ENCODE data around the gene LRRK1. TPM values are rescaled to one million over a fixed set of nuclear protein-coding genes. Genes with fewer than 3 reads are reported as not detected.

The LRRK1 gene
- total RNA-seq, 1 donor from 2014 or later, result 21.1 TPM

DNA sequence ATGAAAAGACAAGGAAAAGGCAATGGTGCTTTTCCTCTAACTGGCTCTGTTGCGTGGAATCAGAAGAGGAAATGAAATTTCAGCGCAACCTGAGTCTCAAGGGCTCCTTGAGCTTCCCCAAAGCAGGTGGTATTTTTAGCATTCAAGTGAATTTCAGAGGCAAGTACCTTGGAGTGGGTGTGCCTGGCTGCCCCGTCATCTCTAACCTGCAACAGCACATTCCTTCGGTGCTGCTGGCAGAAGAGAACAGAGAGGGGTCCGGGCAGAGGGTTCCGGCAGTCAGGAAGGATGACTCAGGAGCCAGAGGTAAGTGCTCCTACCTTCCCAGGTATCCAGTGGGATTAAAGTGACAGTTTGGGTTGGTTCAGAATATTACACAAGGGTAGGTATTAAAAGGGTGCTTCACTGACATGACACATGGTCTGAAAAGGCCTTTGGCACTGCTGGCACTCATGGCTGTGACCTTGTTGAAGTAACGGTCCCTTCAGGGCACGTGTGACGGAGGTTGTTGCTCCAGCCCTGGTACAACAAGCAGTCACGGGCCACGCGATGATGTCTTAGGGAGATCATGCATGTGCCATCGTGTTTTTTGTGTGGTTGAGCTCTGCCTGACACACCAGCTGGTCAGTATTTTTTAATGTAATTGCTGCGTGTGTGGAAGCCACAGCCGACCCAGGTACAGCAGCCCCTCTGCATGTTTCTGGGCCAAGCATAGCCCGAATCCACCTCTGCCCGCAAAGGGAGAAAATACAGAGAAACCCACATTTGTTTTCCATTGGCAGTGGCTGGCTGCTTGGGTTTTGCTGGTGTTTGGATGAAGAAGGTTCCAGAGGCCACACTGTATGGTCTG is 75.7 kb downstream of the LRRK1 start:
- peak; percentile 67 to 69 for DNase-seq (ENCODE audit: extremely low spot score in 2 of 2)
- TF ChIP-seq, protein P1, sequence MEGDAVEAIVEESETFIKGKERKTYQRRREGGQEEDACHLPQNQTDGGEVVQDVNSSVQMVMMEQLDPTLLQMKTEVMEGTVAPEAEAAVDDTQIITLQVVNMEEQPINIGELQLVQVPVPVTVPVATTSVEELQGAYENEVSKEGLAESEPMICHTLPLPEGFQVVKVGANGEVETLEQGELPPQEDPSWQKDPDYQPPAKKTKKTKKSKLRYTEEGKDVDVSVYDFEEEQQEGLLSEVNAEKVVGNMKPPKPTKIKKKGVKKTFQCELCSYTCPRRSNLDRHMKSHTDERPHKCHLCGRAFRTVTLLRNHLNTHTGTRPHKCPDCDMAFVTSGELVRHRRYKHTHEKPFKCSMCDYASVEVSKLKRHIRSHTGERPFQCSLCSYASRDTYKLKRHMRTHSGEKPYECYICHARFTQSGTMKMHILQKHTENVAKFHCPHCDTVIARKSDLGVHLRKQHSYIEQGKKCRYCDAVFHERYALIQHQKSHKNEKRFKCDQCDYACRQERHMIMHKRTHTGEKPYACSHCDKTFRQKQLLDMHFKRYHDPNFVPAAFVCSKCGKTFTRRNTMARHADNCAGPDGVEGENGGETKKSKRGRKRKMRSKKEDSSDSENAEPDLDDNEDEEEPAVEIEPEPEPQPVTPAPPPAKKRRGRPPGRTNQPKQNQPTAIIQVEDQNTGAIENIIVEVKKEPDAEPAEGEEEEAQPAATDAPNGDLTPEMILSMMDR (IDR thresholded peaks at IDR 0.05), result no peak
- TF ChIP-seq POLR2A (IDR thresholded peaks at IDR 0.05) (no peak), POLR2AphosphoS5 (IDR thresholded peaks at IDR 0.05; ENCODE audit: insufficient read depth in 1 of 2, low read depth in 1 of 2) (no peak)
- Histone ChIP-seq H3K4me1 (peaks cover 9% of the 10 kb centered on the region), H3K4me3 (no peak overlapping the region), H3K36me3 (no peaks in the 10 kb centered on the region), H3K9me3 (no peaks in the 10 kb centered on the region), H3K27me3 (no peaks in the 10 kb centered on the region), H3K27ac (no peak overlapping the region)
- intact Hi-C loops (cut with DNase I), result no loop called here

DNA sequence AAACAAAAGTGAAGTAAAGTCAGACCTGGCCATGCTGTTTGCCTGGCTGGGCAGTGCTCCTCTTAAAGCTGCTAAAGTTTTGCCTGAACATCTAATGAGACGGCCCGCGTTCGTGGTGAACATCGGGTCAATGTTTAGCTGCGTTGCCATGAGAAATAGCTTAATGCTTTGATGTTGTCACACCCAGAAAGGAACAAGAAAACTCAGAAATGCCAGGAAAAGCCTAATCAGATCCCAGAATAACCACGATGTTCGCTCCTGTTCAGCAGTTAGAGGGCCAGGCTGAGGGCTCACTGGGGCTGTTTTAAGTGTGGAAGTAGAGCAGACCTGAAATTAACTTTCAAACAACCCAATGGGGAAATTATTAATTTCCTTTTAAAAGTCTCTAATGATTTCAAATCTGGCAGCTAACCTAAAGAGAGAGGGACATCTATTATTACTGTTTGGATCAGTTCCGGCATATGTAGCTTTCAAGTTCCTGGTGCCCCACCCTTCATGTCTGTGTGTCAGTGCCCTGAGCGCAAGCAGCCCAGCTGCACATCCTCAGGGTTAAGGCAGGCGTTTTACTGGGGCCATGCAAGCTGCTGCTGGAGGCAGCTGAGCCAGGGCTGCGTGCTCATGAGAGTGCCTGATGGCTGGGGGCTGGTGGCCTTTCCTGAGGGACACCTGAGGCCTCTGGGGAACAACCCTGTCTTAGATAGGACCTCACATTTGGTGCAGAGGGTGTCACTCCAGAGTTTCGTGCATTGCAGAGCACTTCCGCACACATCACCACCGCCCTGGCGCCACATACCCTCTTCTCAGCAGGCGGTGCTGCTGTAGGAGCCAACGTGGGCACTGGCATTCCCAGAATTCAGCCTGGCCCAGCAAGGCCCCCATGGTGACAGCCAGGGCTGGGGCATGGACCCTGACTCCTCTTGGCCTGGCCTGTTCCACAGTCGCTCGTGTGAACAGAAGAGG is 76.6 kb downstream of the LRRK1 start:
- TF ChIP-seq POLR2A (IDR thresholded peaks at IDR 0.05) (no peak), POLR2AphosphoS5 (IDR thresholded peaks at IDR 0.05; ENCODE audit: insufficient read depth in 1 of 2, low read depth in 1 of 2) (no peak)
- TF ChIP-seq, protein P1 (IDR thresholded peaks at IDR 0.05), result no peak
- peak; percentile 84 to 88 for DNase-seq (ENCODE audit: extremely low spot score in 2 of 2)
- Histone ChIP-seq H3K27me3 (no peaks in the 10 kb centered on the region), H3K27ac (no peak overlapping the region), H3K4me3 (no peak overlapping the region), H3K4me1 (peaks cover 14% of the 10 kb centered on the region), H3K36me3 (no peaks in the 10 kb centered on the region), H3K9me3 (no peaks in the 10 kb centered on the region)
- intact Hi-C loops (cut with DNase I), result no loop called here

- Histone ChIP-seq H3K4me1 (peaks cover 18% of the 10 kb centered on the region), H3K9me3 (no peaks in the 10 kb centered on the region), H3K27ac (no peak overlapping the region), H3K4me3 (no peak overlapping the region), H3K36me3 (no peaks in the 10 kb centered on the region), H3K27me3 (no peaks in the 10 kb centered on the region)
- DNase-seq (ENCODE audit: extremely low spot score in 2 of 2), result no peak
- intact Hi-C loops (cut with DNase I), result no loop called here
- TF ChIP-seq POLR2A (IDR thresholded peaks at IDR 0.05) (no peak), POLR2AphosphoS5 (IDR thresholded peaks at IDR 0.05; ENCODE audit: insufficient read depth in 1 of 2, low read depth in 1 of 2) (no peak)
- TF ChIP-seq, protein P1 (IDR thresholded peaks at IDR 0.05), result no peak
Measured at GRCh38 chr15:100997442-100997841, 78.3 kb downstream of the LRRK1 start.

DNA sequence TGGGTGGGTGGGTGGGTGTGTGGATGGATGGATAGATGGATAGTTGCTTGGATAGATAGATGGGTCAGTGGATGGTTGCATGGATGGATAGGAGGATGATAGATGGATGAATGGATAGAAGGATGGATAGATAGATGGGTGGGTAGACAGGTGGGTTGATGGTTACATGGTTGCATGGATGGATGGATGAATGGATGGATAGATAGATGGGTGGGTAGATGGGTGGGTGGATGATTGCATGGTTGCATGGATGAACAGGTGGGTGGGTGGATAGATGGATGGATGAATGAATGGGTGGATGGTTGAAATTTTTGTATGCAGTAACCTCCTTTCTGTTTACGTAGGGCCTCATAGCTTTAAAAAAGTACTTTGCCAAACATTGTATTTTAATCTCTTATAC is 79.5 kb downstream of the LRRK1 start:
- intact Hi-C loops (cut with DNase I), result no loop called here
- TF ChIP-seq POLR2A (IDR thresholded peaks at IDR 0.05) (no peak), POLR2AphosphoS5 (IDR thresholded peaks at IDR 0.05; ENCODE audit: insufficient read depth in 1 of 2, low read depth in 1 of 2) (no peak)
- TF ChIP-seq, protein P1 (IDR thresholded peaks at IDR 0.05), result no peak
- H3K4me3 ChIP-seq, result no peak overlapping the region
- no peaks in the 10 kb centered on the region for H3K36me3 ChIP-seq
- DNase-seq (ENCODE audit: extremely low spot score in 2 of 2), result peak; percentile 14 to 22
- H3K4me1 ChIP-seq, result peaks cover 23% of the 10 kb centered on the region
- no peaks in the 10 kb centered on the region for H3K9me3 ChIP-seq
- H3K27me3 ChIP-seq, result no peaks in the 10 kb centered on the region
- no peak overlapping the region for H3K27ac ChIP-seq
